AG10803 (cell line): ENCODE measurements around the gene MATN1.

ENCODE experiments used
- DNase-seq: peaks from one replicate; pipeline ENCODE4 v3.0.0; 2010; ENCODE audit warnings: low read depth
- H3K4me3 ChIP-seq: 2 replicates; pipeline ENCODE4 v1.5.1; 2011; ENCODE audit warnings: mild to moderate bottlenecking, low read length, control low read depth
- CTCF ChIP-seq: conservative IDR thresholded peaks from 2 replicates; pipeline ENCODE4 v1.5.1; 2011; ENCODE audit warnings: mild to moderate bottlenecking, low read length, control low read depth, inconsistent platforms

MATN1 gene

GRCh38 chr1:30751830-30752650 is 28.7 kb upstream of the MATN1 start:
- TF ChIP-seq CTCF: no peak
- no peak for DNase-seq
- H3K4me3 ChIP-seq: no peak overlapping the region

- DNase-seq: no peak
- no peak for TF ChIP-seq CTCF
- no peak overlapping the region for H3K4me3 ChIP-seq
Measured at GRCh38 chr1:30750731-30751291, 27.4 kb upstream of the MATN1 start.

GRCh38 chr1:30749691-30750583 is 26.6 kb upstream of the MATN1 start:
- no peak for DNase-seq
- no peak for TF ChIP-seq CTCF
- H3K4me3 ChIP-seq: no peak overlapping the region

GRCh38 chr1:30748699-30749401 is 25.5 kb upstream of the MATN1 start:
- TF ChIP-seq CTCF: no peak
- no peak for DNase-seq
- H3K4me3 ChIP-seq: no peak overlapping the region

- no peak for TF ChIP-seq CTCF
- DNase-seq: peak; percentile 63
- no peak overlapping the region for H3K4me3 ChIP-seq
Measured at GRCh38 chr1:30748098-30748698, 24.8 kb upstream of the MATN1 start.

- no peak for DNase-seq
- H3K4me3 ChIP-seq: no peak overlapping the region
- TF ChIP-seq CTCF: no peak
Measured at GRCh38 chr1:30747033-30748008, 23.9 kb upstream of the MATN1 start.
